T-cell (primary cell): ENCODE measurements around the gene MAGEF1. TPM values are rescaled to one million over a fixed set of nuclear protein-coding genes. Genes with fewer than 3 reads are reported as not detected.
A peak's percentile ranks its signal among the peaks of the same experiment; 100 is the strongest.

Source experiments
- ATAC-seq, 4 experiments: fragments of 200-7000 bp in 3 of 4; fragments of 150-1000 bp in 1 of 4; cut with Tn5 transposase; replicated peaks in 1 of 4; 1 replicate in 3 of 4; 2 replicates in 1 of 4; pipeline ENCODE4 v1.10.0; 2021; ENCODE audit warnings: moderate library complexity in 3 of 4, mild to moderate bottlenecking in 2 of 4, moderate number of reproducible peaks in 1 of 4
- CTCF ChIA-PET, 2 donors: fragments of 300-600 bp; sonication (Branson Sonifier 250); formaldehyde crosslinking; loops; one replicate each; lab custom pipeline; 2022; ENCODE audit warnings: antibody characterized with exemption in 2 of 2; lab: Charles Lee
- POLR2A ChIA-PET, 2 donors: fragments of 300-600 bp; sonication (Branson Sonifier 250); formaldehyde crosslinking; loops; one replicate each; lab custom pipeline; 2022; ENCODE audit warnings: antibody characterized with exemption in 2 of 2; lab: Charles Lee
- DNase-seq, 35 experiments: peaks; one replicate each; pipeline versions ENCODE4 v3.0.0 to v3.0.0-alpha.2; 2013 to 2023
- H3K27ac ChIP-seq: one replicate; pipeline ENCODE4 v1.5.1; 2013; ENCODE audit warnings: low read length
- H3K27me3 ChIP-seq, 2 experiments: replicated peaks in 1 of 2; 1 replicate in 1 of 2; 2 replicates in 1 of 2; pipeline versions ENCODE4 v1.6.1 to v1.7.0; 2013; ENCODE audit warnings: low read length in 1 of 2, mixed read lengths in 1 of 2; ENCODE audit not compliant: control insufficient read depth in 2 of 2, insufficient read depth in 2 of 2; ENCODE audit errors: extremely low read depth in 1 of 2
- H3K36me3 ChIP-seq, 2 donors: 1 replicate in 1 of 2; 2 replicates in 1 of 2; pipeline versions ENCODE4 v1.6.1 to v1.7.0; 2013; ENCODE audit warnings: low read length in 1 of 2; ENCODE audit not compliant: control insufficient read depth in 2 of 2, insufficient read depth in 1 of 2; ENCODE audit errors: extremely low read depth in 1 of 2
- H3K4me1 ChIP-seq, 2 experiments: 1 replicate in 1 of 2; 2 replicates in 1 of 2; pipeline versions ENCODE4 v1.6.1 to v1.7.0; 2013; ENCODE audit warnings: low read length in 2 of 2, mixed read lengths in 1 of 2; ENCODE audit not compliant: insufficient read depth in 2 of 2, control insufficient read depth in 1 of 2; ENCODE audit errors: extremely low read depth in 1 of 2
- H3K4me3 ChIP-seq, 2 donors: 1 replicate in 1 of 2; 2 replicates in 1 of 2; pipeline versions ENCODE4 v1.5.1 to v1.7.0; 2013; ENCODE audit warnings: mild to moderate bottlenecking in 2 of 2, low read length in 1 of 2, moderate library complexity in 1 of 2; ENCODE audit not compliant: control insufficient read depth in 1 of 2; ENCODE audit errors: extremely low read depth in 1 of 2
- H3K9me3 ChIP-seq: 2 replicates; pipeline ENCODE4 v1.7.0; 2013
- H3K27ac Mint-ChIP-seq, 2 donors: one replicate each; pipeline ENCODE4 v1.8.0; 2020 to 2021; ENCODE audit warnings: mild to moderate bottlenecking in 2 of 2, mixed read lengths in 2 of 2
- H3K27me3 Mint-ChIP-seq, 2 donors: one replicate each; pipeline ENCODE4 v1.8.0; 2021 to 2022; ENCODE audit warnings: mixed read lengths in 2 of 2
- H3K36me3 Mint-ChIP-seq: one replicate; pipeline ENCODE4 v1.8.0; 2021; ENCODE audit warnings: mixed read lengths
- H3K4me1 Mint-ChIP-seq, 3 donors: one replicate each; pipeline ENCODE4 v1.8.0; 2020 to 2022; ENCODE audit warnings: mixed read lengths in 3 of 3, mild to moderate bottlenecking in 1 of 3
- H3K4me3 Mint-ChIP-seq, 3 donors: one replicate each; pipeline ENCODE4 v1.8.0; 2020 to 2022; ENCODE audit warnings: mild to moderate bottlenecking in 3 of 3, mixed read lengths in 3 of 3, moderate library complexity in 3 of 3
- H3K9me3 Mint-ChIP-seq, 3 donors: one replicate each; pipeline ENCODE4 v1.8.0; 2020 to 2022; ENCODE audit warnings: mixed read lengths in 3 of 3
- WGBS: methylation state at CpG from one replicate; pipeline ENCODE4 v1.1.5; 2013; ENCODE audit warnings: missing lambda C conversion rate; ENCODE audit not compliant: insufficient coverage; 5-methylcytosine and 5-hydroxymethylcytosine counted together
- total RNA-seq, 35 experiments: library from RNA in 6 of 35; stranded (reverse) in 6 of 35; fragments of 120-200 nt in 1 of 35; gene quantifications; one replicate each; pipeline versions ENCODE4 v1.2.1 to v1.2.4 and lab custom pipeline; 2013 to 2026

Gene MAGEF1
- total RNA-seq, 5 donors from 2014 or later (not counting 1 experiment from before 2014, with no cell fraction given) = 8.6 to 17.7 (median 16.1) TPM

GRCh38 chr3:184688882-184689271 lies 23.0 kb downstream of the MAGEF1 start:
- H3K27ac ChIP-seq = no peak overlapping the region
- H3K4me3 ChIP-seq = no peak overlapping the region
- ChIA-PET POLR2A (no interaction called here), CTCF (no interaction called here)
- H3K27me3 ChIP-seq = peaks cover 0 to 26% of the 10 kb centered on the region in 2 experiments
- 38% methylated on average over 2 of the region's 7 CpGs for WGBS
- Mint-ChIP-seq H3K27me3 (peaks cover 0 to 8% of the 10 kb centered on the region in 2 donors), H3K9me3 (no peaks in the 10 kb centered on the region), H3K4me3 (no peak overlapping the region), H3K36me3 (no peaks in the 10 kb centered on the region), H3K4me1 (peaks cover 0 to 2% (median 0%) of the 10 kb centered on the region in 3 donors), H3K27ac (no peak overlapping the region)
- ATAC-seq (no peak), DNase-seq (no peak)
- H3K9me3 ChIP-seq = no peaks in the 10 kb centered on the region
- no peaks in the 10 kb centered on the region for H3K36me3 ChIP-seq
- H3K4me1 ChIP-seq = peaks cover 0 to 6% of the 10 kb centered on the region in 2 experiments

DNA sequence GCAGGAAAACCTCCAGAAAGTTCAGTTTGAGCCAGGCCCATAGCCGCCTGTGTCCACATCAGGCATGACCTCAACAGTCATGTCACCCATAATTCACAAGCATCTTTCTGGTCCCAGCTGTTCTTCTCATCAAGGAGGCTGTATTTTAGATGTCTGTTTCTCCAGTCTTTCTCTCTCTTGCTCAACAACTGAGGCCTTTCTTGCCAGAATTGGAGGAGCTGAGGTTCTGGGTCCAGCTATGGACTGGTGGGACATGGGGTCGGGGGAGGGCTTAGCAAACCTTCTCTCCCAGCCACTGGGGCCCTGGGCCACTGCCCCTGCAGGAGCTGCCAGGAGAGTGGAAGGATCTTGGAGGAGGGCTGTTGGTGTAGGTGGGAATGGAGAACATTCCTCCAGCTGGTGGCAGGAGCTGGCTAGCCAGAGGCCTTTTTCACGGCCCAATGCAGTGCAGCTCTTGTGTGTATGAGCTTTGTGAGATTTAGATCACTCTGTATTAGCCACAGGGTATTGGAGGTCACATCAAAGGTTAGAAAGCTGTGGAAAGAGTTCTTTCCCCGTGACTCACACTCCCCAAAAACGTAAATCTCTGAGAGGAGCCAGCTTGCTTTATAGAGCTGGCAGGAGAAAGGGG lies 23.5 kb downstream of the MAGEF1 start:
- Histone ChIP-seq H3K27me3 (peaks cover 0 to 29% of the 10 kb centered on the region in 2 experiments), H3K27ac (no peak overlapping the region), H3K4me3 (no peak overlapping the region), H3K4me1 (peaks cover 0 to 6% of the 10 kb centered on the region in 2 experiments), H3K9me3 (no peaks in the 10 kb centered on the region), H3K36me3 (no peaks in the 10 kb centered on the region)
- 84% methylated on average over 4 of the region's 5 CpGs for whole genome bisulfite sequencing
- ATAC-seq (no peak), DNase-seq (no peak)
- ChIA-PET CTCF (no interaction called here), POLR2A (no interaction called here)
- peaks cover 0 to 2% (median 0%) of the 10 kb centered on the region in 3 donors for H3K4me1 Mint-ChIP-seq
- no peak overlapping the region for H3K27ac Mint-ChIP-seq
- H3K9me3 Mint-ChIP-seq = no peaks in the 10 kb centered on the region
- H3K27me3 Mint-ChIP-seq = peaks cover 0 to 8% of the 10 kb centered on the region in 2 donors
- no peaks in the 10 kb centered on the region for H3K36me3 Mint-ChIP-seq
- H3K4me3 Mint-ChIP-seq = no peak overlapping the region

- Mint-ChIP-seq H3K4me3 (no peak overlapping the region), H3K9me3 (no peaks in the 10 kb centered on the region), H3K27ac (no peak overlapping the region), H3K36me3 (no peaks in the 10 kb centered on the region), H3K27me3 (peaks cover 0 to 8% of the 10 kb centered on the region in 2 donors), H3K4me1 (peaks cover 0 to 2% (median 0%) of the 10 kb centered on the region in 3 donors)
- H3K27ac ChIP-seq = no peak overlapping the region
- CTCF ChIA-PET = no interaction called here
- ATAC-seq = no peak
- POLR2A ChIA-PET = no interaction called here
- H3K36me3 ChIP-seq = no peaks in the 10 kb centered on the region
- DNase-seq = peak in 1 of 35 experiments; percentile 24
- peaks cover 0 to 6% of the 10 kb centered on the region in 2 experiments for H3K4me1 ChIP-seq
- peaks cover 0 to 29% of the 10 kb centered on the region in 2 experiments for H3K27me3 ChIP-seq
- H3K9me3 ChIP-seq = no peaks in the 10 kb centered on the region
- no peak overlapping the region for H3K4me3 ChIP-seq
- 44% methylated on average over 6 of the region's 17 CpGs for WGBS
Observed at GRCh38 chr3:184687363-184688015, 24.4 kb downstream of the MAGEF1 start.

GRCh38 chr3:184685646-184686045 lies 26.2 kb downstream of the MAGEF1 start:
- Histone ChIP-seq H3K4me3 (no peak overlapping the region), H3K27me3 (peaks cover 0 to 25% of the 10 kb centered on the region in 2 experiments), H3K4me1 (peaks cover 0 to 6% of the 10 kb centered on the region in 2 experiments), H3K9me3 (no peaks in the 10 kb centered on the region), H3K27ac (no peak overlapping the region), H3K36me3 (no peaks in the 10 kb centered on the region)
- WGBS = 71% methylated on average over 2 of the region's 4 CpGs
- Mint-ChIP-seq H3K36me3 (no peaks in the 10 kb centered on the region), H3K9me3 (no peaks in the 10 kb centered on the region), H3K4me1 (peaks cover 0 to 2% (median 0%) of the 10 kb centered on the region in 3 donors), H3K27ac (no peak overlapping the region), H3K27me3 (peaks cover 0 to 8% of the 10 kb centered on the region in 2 donors), H3K4me3 (no peak overlapping the region)
- DNase-seq (no peak), ATAC-seq (no peak)
- ChIA-PET CTCF (no interaction called here), POLR2A (interaction anchor here in 1 of 2 donors (0.6 kb wide), 1 partner anchor 58 kb away, joined by 5 read pairs; no protein-coding TSS in a partner anchor)

DNA sequence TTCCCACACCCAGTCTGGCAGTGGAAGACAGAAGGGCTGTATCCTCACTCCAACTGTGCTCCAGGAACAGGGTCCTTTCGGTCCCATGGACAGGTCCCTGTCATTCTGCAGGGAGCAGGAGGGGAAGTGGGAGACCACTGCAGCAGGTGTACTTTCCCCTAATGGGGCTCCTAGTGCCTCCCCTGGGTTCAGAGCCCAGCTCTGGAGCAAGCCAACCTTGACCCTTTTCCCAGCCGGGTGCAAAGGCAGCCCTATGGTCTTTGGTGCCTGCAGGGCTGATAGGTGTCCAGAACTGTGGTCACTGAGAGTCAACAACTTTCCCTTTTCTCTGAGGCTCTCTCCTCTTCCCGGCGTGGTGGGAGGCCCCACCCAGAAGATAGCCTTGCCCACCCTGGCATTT lies 26.8 kb downstream of the MAGEF1 start:
- DNase-seq = no peak
- H3K27ac Mint-ChIP-seq = no peak overlapping the region
- H3K36me3 Mint-ChIP-seq = no peaks in the 10 kb centered on the region
- H3K9me3 Mint-ChIP-seq = no peaks in the 10 kb centered on the region
- peaks cover 0 to 8% of the 10 kb centered on the region in 2 donors for H3K27me3 Mint-ChIP-seq
- no peaks in the 10 kb centered on the region for H3K9me3 ChIP-seq
- H3K27me3 ChIP-seq = peaks cover 0 to 19% of the 10 kb centered on the region in 2 experiments
- peaks cover 0 to 6% of the 10 kb centered on the region in 2 experiments for H3K4me1 ChIP-seq
- WGBS = 75% methylated on average over 1 of the region's 4 CpGs
- no peak overlapping the region for H3K4me3 Mint-ChIP-seq
- H3K36me3 ChIP-seq = no peaks in the 10 kb centered on the region
- CTCF ChIA-PET = no interaction called here
- H3K27ac ChIP-seq = no peak overlapping the region
- peaks cover 0 to 2% (median 0%) of the 10 kb centered on the region in 3 donors for H3K4me1 Mint-ChIP-seq
- ATAC-seq = no peak
- no peak overlapping the region for H3K4me3 ChIP-seq
- POLR2A ChIA-PET = interaction anchor here in 1 of 2 donors (0.6 kb wide), 1 partner anchor 57 kb away, joined by 5 read pairs; no protein-coding TSS in a partner anchor

GRCh38 chr3:184683900-184684560 lies 27.8 kb downstream of the MAGEF1 start:
- no peaks in the 10 kb centered on the region for H3K9me3 ChIP-seq
- no peak overlapping the region for H3K27ac ChIP-seq
- no peak for ATAC-seq
- H3K27me3 ChIP-seq = peaks cover 0 to 22% of the 10 kb centered on the region in 2 experiments
- peaks cover 0 to 6% of the 10 kb centered on the region in 2 experiments for H3K4me1 ChIP-seq
- 87% methylated on average over 8 of the region's 12 CpGs for WGBS
- H3K4me3 ChIP-seq = no peak overlapping the region
- Mint-ChIP-seq H3K27ac (no peak overlapping the region), H3K36me3 (no peaks in the 10 kb centered on the region), H3K4me1 (peaks cover 0 to 2% (median 0%) of the 10 kb centered on the region in 3 donors), H3K9me3 (no peaks in the 10 kb centered on the region), H3K27me3 (peaks cover 0 to 8% of the 10 kb centered on the region in 2 donors), H3K4me3 (no peak overlapping the region)
- POLR2A ChIA-PET = no interaction called here
- no peak for DNase-seq
- no peaks in the 10 kb centered on the region for H3K36me3 ChIP-seq
- CTCF ChIA-PET = no interaction called here
